HG02943 (cell line): Measurements from ENCODE around the gene FRMD8.

Source experiments
- ATAC-seq: cut with Tn5 transposase; IDR thresholded peaks from one replicate; pipeline ENCODE4 v1.9.1; 2021; ENCODE audit warnings: mild to moderate bottlenecking, low read depth, moderate library complexity; ENCODE audit not compliant: unreplicated experiment

The FRMD8 gene, protein sequence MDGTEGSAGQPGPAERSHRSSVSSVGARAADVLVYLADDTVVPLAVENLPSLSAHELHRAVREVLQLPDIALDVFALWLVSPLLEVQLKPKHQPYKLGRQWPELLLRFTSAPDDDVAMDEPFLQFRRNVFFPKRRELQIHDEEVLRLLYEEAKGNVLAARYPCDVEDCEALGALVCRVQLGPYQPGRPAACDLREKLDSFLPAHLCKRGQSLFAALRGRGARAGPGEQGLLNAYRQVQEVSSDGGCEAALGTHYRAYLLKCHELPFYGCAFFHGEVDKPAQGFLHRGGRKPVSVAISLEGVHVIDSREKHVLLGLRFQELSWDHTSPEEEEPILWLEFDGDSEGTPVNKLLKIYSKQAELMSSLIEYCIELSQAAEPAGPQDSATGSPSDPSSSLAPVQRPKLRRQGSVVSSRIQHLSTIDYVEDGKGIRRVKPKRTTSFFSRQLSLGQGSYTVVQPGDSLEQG

DNA sequence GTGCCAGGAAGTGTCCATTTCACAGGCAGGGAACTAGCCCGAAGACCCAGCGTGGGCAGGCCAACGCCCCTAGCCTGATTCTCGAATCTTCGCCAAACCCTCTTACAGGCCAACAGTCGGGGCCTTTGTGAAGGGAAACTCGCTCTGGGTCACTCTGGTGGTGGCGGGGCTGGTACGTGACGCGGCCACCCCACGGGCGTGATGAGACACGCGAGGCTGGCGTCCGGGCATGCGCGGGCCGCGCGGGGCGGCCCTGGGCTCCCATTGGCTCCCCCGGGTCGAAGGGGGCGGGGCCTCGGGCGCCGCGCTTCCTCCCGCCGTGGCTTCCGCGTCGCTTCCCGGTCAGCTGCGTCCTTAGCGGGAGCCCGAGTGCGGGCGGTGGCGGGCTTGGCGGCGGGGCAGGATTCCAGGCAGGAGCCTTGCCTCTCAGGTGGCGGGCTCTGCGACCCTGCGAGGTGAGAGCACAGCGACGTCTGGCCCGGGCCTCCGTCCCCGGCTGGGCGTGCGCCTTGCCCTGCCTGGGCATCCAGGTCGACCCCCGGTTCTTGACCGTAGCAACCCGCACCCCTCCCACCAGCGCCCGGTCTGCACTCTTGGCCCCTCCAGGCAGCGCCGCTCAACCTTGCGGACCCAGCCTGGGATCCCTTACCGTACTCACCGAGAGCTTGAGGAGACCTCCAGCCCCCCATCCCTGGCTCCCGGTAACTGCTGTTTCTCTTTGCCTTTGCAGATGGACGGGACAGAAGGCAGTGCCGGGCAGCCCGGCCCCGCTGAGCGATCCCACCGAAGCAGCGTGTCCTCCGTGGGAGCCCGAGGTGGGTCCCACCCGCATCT lies at the start of gene FRMD8:
FRMD8 (plus strand) TSS at position 331 of the 834 bp plus-strand sequence; CDS start at position 731, 400 bp downstream.
- no peak for ATAC-seq

DNA sequence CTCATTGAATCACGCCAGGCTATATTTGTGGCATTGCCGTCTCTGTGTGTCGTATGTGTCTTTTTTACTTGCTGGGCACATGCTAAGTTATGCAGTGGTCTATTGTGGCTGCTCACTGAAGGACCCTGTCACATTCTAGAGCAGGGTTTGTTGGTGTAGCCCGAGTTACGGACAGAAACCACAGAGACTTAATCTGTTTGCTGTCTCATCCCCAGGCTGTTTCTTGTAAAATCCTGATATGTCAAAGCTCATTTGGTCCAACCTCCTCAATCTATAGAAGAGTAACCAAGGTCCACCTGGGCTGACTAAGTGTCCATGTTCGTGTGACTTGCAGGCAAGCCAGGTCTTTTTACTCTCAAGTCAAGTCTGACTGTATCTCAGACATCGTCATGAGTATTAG lies 47.8 kb upstream of the FRMD8 start:
- no peak for ATAC-seq

DNA sequence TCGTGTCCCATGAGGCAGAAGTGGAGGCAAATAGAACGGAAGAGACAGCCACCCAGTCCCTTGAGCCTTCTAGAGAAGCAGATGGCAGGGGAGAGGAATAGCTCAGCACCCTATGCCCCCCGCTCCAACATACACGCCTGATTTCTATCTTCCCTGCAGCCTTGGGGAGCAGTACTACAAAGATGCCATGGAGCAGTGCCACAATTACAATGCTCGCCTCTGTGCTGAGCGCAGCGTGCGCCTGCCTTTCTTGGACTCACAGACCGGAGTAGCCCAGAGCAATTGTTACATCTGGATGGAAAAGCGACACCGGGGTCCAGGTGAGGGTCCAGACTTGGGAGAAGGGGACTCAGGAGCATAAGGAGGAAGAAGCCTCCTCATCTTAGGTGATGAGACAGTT lies 46.2 kb upstream of the FRMD8 start:
- no peak for ATAC-seq

DNA sequence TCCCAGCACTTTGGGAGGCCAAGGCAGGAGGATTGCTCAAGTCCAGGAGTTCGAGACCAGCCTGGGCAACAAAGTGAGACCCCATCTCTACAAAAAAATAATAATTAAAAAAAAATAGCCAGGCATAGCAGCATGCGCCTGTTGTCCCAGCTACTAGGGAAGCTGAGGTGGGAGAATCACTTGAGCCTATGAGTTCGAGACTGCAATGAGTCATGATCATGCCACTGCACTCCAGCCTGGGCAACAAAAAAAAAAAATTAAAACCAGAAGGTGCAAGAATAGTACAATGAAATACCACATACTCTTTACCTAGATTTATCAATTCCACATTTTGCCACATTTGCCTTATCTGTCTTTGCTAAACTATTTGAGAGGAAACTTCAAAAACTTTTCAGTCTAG lies 44.6 kb upstream of the FRMD8 start:
- ATAC-seq: no peak

DNA sequence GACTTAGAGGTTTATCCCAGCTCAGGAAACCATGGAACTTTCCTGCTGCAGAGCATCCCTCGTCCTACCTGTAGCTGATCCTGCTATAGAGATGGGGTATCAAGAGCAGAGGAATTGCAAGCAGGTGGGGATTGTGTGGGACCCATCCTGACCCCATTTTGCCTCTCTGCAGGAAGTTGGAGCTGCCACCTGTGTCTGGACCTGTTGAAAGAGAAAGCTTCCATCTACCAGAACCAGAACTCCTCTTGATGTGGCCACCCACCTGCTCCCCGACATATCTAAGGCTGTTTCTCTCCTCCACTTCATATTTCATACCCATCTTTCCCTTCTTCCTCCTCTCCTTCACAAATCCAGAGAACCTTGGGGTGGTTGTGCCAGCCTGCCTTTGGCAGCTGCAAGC lies 34.9 kb upstream of the FRMD8 start:
- ATAC-seq: no peak

DNA sequence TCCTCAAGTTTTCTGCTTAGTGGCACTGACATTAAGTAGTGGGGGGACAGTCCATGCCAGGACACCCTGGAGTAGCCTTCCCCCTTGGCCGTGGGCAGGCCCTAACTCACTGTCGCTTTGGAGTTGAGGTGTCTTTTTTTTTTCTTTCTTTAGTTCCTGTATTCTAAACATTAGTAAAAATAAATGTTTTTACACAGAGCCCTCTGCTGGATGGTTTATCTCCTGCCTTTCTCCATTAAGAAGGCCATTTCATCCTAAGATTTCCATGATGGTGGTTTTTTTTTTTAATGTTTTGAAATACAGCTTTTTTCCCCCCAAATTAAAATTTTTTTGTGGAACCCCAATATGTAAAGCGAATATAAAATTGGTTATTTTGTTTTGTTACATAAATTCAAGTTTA lies 33.7 kb upstream of the FRMD8 start:
- ATAC-seq: no peak

DNA sequence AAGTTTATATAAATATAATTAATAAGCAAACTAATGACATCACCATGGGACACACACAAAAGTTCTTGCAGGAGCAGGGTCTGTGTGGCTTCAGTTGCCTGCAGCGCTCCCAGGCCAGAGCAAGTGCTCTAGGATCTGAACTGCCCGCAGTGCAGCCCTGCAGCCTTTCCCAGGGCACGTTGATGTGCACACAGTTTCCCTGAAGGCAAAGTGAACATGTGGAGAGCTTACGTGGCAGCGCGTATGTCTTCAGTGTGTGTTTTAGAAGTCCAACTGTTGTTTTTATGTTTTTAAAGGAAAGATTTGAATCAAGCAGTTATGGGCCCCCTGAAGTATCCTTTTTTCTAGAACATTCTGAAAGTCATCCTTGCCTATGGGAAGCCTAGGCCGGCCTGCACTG lies 33.1 kb upstream of the FRMD8 start:
- no peak for ATAC-seq

DNA sequence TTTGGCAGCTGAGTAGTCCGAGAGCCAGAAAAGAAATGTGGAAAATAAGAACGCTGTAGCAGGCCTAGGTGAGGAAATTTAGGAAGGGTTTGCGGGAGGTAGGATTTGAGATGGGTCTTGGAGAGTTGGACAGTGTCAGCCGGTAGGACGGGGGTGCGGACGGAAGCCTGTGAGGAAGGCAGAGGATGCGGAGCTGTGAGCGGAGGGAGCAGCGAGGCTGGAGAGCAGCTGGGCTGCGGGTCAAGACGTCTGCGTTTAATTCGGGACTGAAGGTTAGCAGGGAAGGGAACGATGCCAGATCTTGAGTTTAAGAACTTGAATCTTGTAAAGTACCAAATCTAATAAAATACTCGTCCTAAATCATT lies 32.6 kb upstream of the FRMD8 start:
- no peak for ATAC-seq

DNA sequence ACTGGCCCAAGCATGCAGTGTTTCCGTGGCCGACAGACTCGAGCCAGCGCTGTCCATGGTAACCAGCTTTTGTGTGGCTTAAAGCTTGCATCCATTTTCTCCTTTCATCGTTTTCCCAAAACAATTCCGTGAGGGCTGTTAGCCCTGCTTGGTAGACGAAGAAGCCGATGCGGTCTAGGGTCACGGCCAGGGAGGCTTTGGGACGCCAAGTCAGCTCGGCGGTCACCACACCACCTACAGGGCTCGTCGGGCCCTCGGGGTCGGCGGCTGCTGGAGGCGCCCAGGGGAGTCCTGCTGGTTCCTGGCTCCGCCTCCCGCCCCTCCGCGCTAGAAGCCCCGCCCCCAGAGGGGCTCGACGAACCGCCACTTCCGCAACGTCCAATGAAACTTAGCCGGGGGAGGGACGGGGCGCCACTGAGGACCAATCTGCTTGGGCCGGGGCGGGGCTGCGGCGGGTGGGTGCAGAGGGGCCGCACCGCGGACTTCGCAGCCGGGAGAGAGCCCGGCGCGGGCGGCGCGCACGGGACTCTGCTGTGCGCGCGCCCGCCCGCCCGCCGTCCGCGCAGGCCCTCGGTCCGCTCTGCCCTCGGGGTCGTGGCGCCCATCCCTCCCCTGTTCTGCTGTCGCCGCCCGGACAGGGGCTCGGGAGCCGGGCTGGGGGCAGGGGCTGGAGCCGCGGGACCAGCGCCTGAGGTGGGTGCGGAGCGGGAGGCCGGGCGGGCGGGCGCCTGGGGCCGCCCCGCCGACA lies 32.0 kb upstream of the FRMD8 start, which contains the start of gene TIGD3:
TIGD3 (plus strand) TSS at position 487 of the 748 bp plus-strand sequence. CDS start 1,058 bp downstream, outside the sequence.
- ATAC-seq: peak; percentile 67

DNA sequence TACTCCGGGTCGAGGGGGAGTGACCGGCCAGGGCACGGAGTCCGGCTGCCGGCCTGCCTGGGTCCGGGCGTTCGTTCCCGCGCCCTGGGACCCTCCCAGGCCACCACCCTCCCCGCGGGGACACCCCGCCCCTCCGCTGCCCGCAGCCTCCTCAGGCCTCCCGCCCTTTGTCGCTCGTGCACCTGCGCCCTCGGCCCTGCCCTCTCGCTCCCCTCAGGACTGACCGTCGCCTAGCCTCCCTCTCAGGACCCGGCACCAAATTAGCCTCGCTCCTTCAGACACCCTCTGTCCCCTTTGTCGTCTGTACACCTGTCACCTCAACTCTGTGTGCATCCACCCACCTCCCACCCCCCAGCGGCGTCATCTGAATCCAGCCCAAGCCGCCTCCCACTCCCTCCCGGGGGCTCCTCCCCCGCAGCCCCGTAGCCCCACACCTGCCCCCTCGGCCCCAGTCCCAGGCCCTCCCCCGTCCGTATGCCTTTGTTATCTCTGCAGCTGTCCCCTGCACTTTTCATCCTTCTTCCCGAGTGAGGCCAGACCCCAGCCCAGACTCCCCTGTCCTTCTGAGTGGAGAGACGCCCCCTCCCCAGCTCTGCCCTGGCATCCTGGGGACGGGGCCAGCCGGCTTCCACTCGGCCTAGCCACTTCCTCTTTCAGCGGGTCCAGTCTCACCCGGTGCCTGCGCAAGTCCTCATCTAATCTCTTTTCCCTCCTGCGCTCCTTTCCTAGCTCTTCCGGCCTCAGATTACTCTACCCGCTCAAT lies 31.2 kb upstream of the FRMD8 start:
- peak; percentile 15 for ATAC-seq

DNA sequence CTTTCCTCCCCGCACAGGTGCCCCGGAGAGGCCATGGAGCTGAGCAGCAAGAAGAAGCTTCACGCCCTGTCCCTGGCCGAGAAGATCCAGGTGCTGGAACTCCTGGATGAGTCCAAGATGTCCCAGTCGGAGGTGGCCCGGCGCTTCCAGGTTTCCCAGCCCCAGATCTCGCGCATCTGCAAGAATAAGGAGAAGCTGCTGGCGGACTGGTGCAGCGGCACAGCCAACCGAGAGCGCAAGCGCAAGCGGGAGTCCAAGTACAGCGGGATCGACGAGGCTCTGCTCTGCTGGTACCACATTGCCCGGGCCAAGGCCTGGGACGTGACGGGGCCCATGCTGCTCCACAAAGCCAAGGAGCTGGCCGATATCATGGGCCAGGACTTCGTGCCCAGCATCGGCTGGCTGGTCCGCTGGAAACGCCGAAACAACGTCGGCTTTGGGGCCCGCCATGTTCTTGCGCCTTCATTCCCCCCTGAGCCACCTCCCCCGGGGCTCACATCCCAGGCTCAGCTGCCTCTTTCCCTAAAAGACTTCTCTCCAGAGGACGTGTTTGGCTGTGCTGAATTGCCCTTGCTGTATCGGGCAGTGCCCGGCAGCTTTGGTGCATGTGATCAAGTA lies 30.6 kb upstream of the FRMD8 start:
- no peak for ATAC-seq

DNA sequence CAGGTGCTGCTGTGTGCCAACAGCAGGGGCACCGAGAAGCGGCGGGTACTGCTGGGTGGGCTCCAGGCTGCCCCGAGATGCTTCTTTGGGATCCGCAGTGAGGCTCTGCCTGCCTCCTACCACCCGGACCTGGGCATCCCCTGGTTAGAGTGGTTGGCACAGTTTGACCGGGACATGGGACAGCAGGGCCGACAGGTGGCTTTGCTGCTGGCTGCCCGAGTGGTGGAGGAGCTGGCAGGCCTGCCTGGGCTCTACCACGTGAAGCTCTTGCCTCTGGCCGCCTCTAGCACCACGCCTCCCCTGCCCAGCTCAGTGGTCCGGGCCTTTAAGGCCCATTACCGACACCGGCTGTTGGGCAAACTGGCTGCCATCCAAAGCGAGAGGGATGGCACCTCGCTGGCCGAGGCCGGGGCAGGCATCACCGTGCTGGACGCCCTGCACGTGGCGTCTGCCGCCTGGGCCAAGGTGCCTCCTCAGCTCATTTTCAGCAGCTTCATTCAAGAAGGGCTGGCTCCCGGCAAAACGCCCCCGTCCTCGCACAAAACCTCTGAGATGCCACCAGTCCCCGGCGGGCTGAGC lies 30.0 kb upstream of the FRMD8 start:
- no peak for ATAC-seq

DNA sequence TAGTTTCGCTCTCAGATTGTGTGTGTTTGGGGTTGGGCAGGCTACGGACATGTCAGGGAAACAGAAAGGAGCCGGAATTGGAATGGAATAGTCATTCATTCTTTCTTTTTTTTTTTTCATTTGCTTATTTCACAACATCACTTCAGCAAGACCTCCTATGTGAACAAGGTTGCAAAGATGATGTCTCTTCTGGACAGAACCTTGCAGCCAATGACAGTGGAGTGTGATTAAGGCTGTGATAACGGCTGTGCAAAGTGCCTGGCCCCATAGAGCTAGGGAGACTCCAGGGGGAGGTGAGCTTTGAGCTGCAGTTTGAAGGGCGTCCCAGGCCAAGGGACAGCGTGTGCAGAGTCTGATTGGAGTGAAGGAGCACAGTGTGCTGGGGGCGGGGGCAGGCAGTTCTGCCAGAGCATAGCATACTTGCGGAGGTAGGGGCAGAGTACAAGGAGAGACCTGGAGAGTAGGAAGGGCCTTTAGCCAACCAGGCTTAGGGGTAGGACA lies 28.5 kb upstream of the FRMD8 start:
- no peak for ATAC-seq

DNA sequence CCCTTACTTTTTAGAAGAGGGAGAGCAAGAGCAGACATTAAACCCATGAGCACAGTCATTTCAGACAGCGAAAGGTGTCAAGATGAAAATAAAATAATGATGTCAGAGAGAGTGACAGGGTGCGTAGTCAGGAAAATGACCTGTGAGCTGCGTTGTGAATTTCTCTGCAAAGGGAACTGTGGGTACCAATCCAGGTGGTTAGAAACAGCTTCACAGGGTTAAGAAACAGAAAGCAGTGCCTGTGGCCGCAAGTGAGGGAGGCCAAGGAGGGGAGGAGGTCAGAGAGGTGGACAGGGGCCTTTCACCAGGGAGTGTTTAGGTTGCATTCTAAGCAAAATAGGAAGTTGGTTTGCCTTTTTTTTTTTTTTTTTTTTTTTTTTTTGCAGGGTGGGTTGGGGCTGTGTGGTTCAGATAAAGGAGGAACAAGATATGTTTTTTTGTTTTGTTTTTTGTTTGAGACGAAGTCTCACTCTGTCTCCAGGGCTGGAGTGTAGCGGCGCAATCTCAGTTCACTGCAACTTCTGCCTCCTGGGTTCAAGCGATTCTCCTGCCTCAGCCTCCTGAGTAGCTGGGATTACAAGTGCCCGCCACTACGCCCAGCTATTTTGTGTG lies 24.0 kb upstream of the FRMD8 start:
- ATAC-seq: no peak

DNA sequence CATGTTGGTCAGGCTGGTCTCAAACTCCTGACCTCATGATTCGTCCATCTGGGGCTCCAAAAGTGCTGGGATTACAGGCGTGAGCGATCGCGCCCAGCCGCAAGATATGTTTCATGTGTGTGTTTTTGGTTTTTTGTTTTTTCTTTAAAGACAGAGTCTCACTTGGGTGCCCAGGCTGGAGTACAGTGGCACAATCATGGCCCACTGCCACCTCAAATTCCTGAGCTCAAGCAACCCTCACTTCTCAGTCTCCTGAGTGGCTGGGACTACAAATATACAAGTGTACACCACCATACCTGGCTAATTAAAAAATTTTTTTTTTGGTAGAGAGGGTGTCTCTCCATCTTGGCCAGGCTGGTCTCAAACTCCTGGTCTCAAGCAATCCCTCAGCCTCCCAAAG lies 23.5 kb upstream of the FRMD8 start:
- no peak for ATAC-seq

DNA sequence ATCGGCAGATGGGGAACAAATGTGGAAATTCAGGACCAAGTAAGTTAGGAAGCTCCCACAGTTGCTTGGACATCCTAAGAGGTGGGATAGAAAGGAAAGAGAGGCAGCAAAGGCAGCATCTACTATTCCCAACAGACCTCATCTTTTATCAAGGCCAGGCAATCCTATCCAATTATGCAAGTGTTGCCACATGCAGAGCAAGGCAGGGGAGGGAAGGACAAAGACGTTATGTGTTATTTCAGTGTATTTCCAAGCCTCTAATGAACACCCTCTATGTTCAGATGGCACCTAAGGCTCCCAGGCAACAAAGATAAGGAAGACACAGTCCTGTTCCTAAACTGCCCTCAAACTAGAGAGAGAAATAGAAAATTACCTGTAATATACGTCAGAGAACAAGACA lies 22.7 kb upstream of the FRMD8 start:
- ATAC-seq: no peak

DNA sequence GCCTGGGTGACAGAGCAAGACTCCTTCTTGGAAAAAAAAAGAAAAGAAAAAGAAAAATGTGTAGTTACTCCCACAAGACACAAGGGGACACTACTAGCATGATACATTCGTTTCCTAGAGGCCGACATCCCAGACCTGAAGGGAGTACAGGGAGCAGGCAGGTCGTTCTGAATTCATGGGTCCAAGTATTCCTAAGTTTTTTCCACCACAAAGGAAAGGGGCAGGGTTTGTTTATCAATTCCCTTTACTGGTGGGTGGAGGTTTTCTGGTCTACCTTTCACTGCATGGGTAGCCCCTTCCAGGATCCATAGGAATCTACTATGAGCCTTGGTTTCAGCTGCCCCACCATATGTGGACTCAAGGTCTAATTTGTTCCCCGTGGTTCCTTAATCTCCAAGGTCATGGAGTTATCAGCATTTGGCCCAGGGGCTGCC lies 20.1 kb upstream of the FRMD8 start:
- no peak for ATAC-seq

DNA sequence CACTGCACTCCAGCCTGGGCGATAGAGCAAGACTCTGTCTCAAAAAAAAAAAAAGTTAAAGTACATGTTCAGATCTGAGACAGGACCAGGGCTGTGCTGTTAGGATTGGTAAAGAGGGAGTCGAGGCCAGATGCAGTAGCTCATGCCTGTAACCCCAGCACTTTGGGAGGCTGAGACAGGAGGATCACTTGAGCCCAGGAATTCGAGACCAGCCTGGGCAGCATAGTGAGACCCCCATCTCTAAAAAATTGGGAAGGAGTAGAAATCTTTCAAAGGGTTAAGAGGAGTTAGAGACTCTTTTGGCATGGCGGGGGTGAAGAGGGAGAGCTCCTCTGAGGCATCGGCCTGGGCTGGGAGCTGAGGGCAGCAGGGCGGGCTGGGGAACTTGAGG lies 15.8 kb upstream of the FRMD8 start:
- no peak for ATAC-seq
